OCI-LY3 (cell line): ENCODE measurements around the gene DTNBP1.

Experiments used
- EZH2phosphoT487 ChIP-seq: fragments of 200-600 bp; shearing (Covaris generic); IDR thresholded peaks from 2 replicates; pipeline ENCODE4 v1.6.1; 2018; ENCODE audit warnings: antibody characterized with exemption, mixed run types, low read depth
- TF ChIP-seq, protein P1 (sequence below): fragments of 200-600, 300-600 bp; sonication (generic); IDR thresholded peaks from 2 replicates; pipeline ENCODE4 v1.5.1; 2014; ENCODE audit warnings: antibody characterized with exemption, low read length, low read depth

DNA sequence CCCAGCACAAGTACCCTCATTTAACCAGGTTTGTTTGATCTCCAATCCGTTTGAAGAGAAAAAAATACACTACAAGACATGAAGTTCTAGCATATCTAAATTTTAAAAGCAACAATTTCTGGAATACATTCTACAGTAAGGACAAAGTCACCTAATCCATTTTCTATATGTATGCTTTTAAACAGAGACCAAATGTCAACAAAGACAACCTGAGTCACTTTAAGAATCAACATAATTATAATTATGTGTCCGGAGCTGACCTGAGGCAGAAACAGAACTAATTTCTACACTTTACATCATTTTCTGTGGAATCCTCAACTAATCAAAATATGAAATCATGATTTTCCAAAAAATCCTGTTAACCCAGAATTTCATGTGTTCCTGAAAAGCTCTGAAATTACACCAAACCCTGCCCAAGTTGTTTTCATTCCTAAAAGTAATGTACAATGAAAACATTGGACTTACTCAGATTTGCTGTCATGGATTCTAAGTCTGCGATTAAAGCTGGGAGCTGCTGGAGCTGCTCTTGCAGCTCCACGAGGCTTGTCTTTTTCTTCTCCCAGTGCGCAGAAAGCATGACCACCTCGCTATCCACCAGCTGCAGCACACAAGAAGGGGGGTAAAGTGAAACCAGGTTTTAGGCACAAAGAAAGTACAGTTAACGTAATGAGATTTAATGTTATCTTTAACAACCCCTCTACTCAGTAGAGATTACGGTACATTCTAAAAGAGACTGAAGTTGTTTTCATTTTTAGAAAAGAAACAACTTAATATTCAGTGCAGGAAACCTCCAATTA, 35.8 kb downstream of the DTNBP1 start:
- TF ChIP-seq, protein P1, sequence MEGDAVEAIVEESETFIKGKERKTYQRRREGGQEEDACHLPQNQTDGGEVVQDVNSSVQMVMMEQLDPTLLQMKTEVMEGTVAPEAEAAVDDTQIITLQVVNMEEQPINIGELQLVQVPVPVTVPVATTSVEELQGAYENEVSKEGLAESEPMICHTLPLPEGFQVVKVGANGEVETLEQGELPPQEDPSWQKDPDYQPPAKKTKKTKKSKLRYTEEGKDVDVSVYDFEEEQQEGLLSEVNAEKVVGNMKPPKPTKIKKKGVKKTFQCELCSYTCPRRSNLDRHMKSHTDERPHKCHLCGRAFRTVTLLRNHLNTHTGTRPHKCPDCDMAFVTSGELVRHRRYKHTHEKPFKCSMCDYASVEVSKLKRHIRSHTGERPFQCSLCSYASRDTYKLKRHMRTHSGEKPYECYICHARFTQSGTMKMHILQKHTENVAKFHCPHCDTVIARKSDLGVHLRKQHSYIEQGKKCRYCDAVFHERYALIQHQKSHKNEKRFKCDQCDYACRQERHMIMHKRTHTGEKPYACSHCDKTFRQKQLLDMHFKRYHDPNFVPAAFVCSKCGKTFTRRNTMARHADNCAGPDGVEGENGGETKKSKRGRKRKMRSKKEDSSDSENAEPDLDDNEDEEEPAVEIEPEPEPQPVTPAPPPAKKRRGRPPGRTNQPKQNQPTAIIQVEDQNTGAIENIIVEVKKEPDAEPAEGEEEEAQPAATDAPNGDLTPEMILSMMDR = no peak
- TF ChIP-seq EZH2phosphoT487 = no peak
